H54 (cell line): Measurements from ENCODE around the gene RSRC2.

Experiments
- DNase-seq: peaks from one replicate; pipeline ENCODE4 v3.0.0; 2011; ENCODE audit warnings: low spot score, mixed read lengths; ENCODE audit not compliant: insufficient read length
- FAIRE-seq: peaks from 3 replicates; lab custom pipeline; 2011; peaks lifted over from hg19 to GRCh38; lab: Jason Lieb, UNC
- POLR2A ChIP-seq: IDR thresholded peaks from 2 replicates; pipeline ENCODE4 v1.6.1; 2011; ENCODE audit warnings: low read depth, mild to moderate bottlenecking, low read length

Gene RSRC2

GRCh38 chr12:122458105-122459035 is 68.4 kb downstream of the RSRC2 start:
- no peak for TF ChIP-seq POLR2A
- FAIRE-seq (no peak), DNase-seq (no peak)

DNA sequence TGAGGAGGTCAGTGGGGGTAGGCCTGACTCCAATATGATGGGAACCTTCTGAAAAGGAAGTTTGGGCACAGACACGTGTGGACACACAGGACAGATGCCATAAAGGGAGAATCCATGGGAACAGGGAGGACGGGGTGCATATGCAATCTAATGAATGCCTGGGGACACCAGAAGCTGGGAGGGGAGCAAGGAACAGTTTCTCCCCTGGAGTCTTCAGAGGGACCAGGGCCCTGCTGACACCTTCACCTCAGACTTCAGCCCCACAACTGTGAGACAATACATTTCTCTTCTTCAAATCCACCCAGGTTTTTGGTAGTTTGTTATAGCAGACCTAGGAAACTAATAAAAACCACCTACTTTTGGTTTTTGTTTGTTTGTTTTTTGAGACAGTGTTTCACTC is 69.1 kb downstream of the RSRC2 start:
- no peak for TF ChIP-seq POLR2A
- FAIRE-seq (no peak), DNase-seq (no peak)

DNA sequence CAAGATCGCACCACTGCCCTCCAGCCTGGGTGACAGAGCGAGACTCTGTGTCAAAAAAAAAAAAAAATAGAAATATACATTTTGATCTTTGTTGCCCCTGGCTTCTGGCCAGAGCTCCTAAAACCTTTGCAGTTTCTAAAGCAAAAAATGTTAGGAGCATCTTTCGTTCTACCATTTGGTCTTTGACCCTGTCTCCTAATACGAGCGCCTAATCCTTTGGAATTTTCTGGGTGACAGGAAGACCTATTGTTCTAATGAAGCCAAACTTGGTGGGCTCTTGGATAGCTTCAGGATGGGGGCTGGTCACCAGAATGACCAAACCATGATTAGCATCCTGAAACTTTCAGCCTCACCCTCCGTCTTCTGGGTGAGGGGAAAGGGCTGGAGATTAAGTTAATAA is 72.0 kb downstream of the RSRC2 start:
- TF ChIP-seq POLR2A: no peak
- DNase-seq (no peak), FAIRE-seq (no peak)

DNA sequence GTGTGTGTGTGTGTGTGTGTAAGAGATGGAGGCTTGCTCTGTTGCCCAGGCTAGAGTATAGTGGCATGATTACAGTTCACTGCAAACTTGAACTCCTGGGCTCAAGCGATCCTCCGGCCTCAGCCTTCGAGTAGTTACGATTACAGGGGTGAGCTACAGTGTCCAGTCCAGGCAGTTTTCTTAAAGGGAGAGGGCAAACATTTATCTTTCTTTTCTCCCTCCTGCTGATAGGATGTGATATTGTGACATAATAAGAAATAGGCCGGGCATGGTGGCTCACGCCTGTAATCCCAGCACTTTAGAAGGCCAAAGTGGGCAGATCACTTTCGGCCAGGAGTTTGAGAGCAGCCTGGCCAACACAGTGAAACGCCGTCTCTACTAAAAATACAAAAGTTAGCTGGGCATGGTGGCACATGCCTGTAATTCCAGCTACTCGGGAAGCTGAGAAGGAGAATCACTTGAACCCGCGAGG is 72.5 kb downstream of the RSRC2 start:
- no peak for FAIRE-seq
- no peak for TF ChIP-seq POLR2A

More for the DNA sequence above, 72.5 kb downstream of the RSRC2 start:
- no peak for DNase-seq
